Skeletal muscle tissue (tissue), 4 donors: Measurements from ENCODE around the gene ALG2. TPM values are rescaled to one million over a fixed set of nuclear protein-coding genes. Genes with fewer than 3 reads are reported as not detected.
A peak's percentile ranks its signal among the peaks of the same experiment; 100 is the strongest.

ENCODE experiments used
- H3K27ac ChIP-seq: one replicate; pipeline ENCODE4 v1.7.0; 2013; ENCODE audit warnings: mild to moderate bottlenecking, low read depth, low read length, inconsistent platforms
- H3K27me3 ChIP-seq, 3 donors: one replicate each; pipeline ENCODE4 v1.7.0; 2013; ENCODE audit warnings: low read length in 3 of 3; ENCODE audit not compliant: control insufficient read depth in 3 of 3, insufficient read depth in 3 of 3
- H3K36me3 ChIP-seq, 3 donors: one replicate each; pipeline ENCODE4 v1.7.0; 2013; ENCODE audit warnings: low read length in 3 of 3; ENCODE audit not compliant: control insufficient read depth in 3 of 3, insufficient read depth in 3 of 3
- H3K4me1 ChIP-seq, 3 donors: one replicate each; pipeline ENCODE4 v1.7.0; 2013; ENCODE audit warnings: low read length in 3 of 3, mild to moderate bottlenecking in 3 of 3; ENCODE audit not compliant: control insufficient read depth in 3 of 3, insufficient read depth in 3 of 3
- H3K4me3 ChIP-seq, 3 donors: one replicate each; pipeline ENCODE4 v1.7.0; 2013; ENCODE audit warnings: low read length in 3 of 3
- H3K9ac ChIP-seq, 3 donors: one replicate each; pipeline ENCODE4 v1.7.0; 2013; ENCODE audit warnings: low read length in 3 of 3, mild to moderate bottlenecking in 3 of 3, moderate library complexity in 2 of 3, low read depth in 1 of 3
- H3K9me3 ChIP-seq, 3 donors: one replicate each; pipeline ENCODE4 v1.7.0; 2013; ENCODE audit warnings: low read length in 3 of 3; ENCODE audit not compliant: control insufficient read depth in 3 of 3
- total RNA-seq: library from RNA; depleted of rRNA; stranded (reverse); fragments of >200 nt; gene quantifications from one replicate; pipeline ENCODE4 v1.2.3, GENCODE V29; 2014
- donor health status: Osteomylitis.

The ALG2 gene
- 39.7 TPM for total RNA-seq

GRCh38 chr9:99221621-99222415 is at the start of gene ALG2, which contains the start of gene SEC61B:
TSS of gene ALG2 (minus strand) at chr9:99221942. CDS start at chr9:99221894, 48 bp downstream.
TSS of gene SEC61B (plus strand) at chr9:99222282. CDS start at chr9:99222364, 82 bp downstream.
- Histone ChIP-seq H3K4me3 (peak within 1 kb of the TSS; percentile 93 to 97 (median 94)), H3K36me3 (peaks cover 7 to 21% (median 10%) of the 10 kb centered on the region in 3 donors), H3K27ac (peak within 1 kb of the TSS; percentile 96), H3K4me1 (peaks cover 38 to 58% (median 51%) of the 10 kb centered on the region in 3 donors), H3K9ac (peak within 1 kb of the TSS; percentile 97 to 100 (median 99)), H3K9me3 (no peaks in the 10 kb centered on the region), H3K27me3 (no peaks in the 10 kb centered on the region)

GRCh38 chr9:99270491-99270890 is 48.7 kb upstream of the ALG2 start:
- H3K9ac ChIP-seq: no peak overlapping the region
- peaks cover 7 to 9% (median 7%) of the 10 kb centered on the region in 3 donors for H3K4me1 ChIP-seq
- H3K36me3 ChIP-seq: no peaks in the 10 kb centered on the region
- H3K9me3 ChIP-seq: no peaks in the 10 kb centered on the region
- no peak overlapping the region for H3K4me3 ChIP-seq
- no peaks in the 10 kb centered on the region for H3K27me3 ChIP-seq
- H3K27ac ChIP-seq: no peak overlapping the region

GRCh38 chr9:99269416-99269815 is 47.7 kb upstream of the ALG2 start:
- H3K27me3 ChIP-seq: no peaks in the 10 kb centered on the region
- no peaks in the 10 kb centered on the region for H3K9me3 ChIP-seq
- peaks cover 7 to 9% (median 7%) of the 10 kb centered on the region in 3 donors for H3K4me1 ChIP-seq
- no peak overlapping the region for H3K27ac ChIP-seq
- no peak overlapping the region for H3K4me3 ChIP-seq
- H3K9ac ChIP-seq: no peak overlapping the region
- no peaks in the 10 kb centered on the region for H3K36me3 ChIP-seq

GRCh38 chr9:99266255-99267023 is 44.7 kb upstream of the ALG2 start:
- Histone ChIP-seq H3K9ac (peak overlapping the region in 1 of 3 donors; percentile 28), H3K27me3 (no peaks in the 10 kb centered on the region), H3K9me3 (no peaks in the 10 kb centered on the region), H3K4me3 (peak overlapping the region in 2 of 3 donors; percentile 34 to 51), H3K36me3 (no peaks in the 10 kb centered on the region), H3K4me1 (peaks cover 7 to 12% (median 9%) of the 10 kb centered on the region in 3 donors), H3K27ac (no peak overlapping the region)

GRCh38 chr9:99265691-99266090 is 43.9 kb upstream of the ALG2 start:
- H3K27me3 ChIP-seq: no peaks in the 10 kb centered on the region
- no peaks in the 10 kb centered on the region for H3K36me3 ChIP-seq
- H3K9me3 ChIP-seq: no peaks in the 10 kb centered on the region
- no peak overlapping the region for H3K4me3 ChIP-seq
- peaks cover 7 to 12% (median 9%) of the 10 kb centered on the region in 3 donors for H3K4me1 ChIP-seq
- no peak overlapping the region for H3K9ac ChIP-seq
- H3K27ac ChIP-seq: no peak overlapping the region

GRCh38 chr9:99264070-99264680 is 42.4 kb upstream of the ALG2 start:
- H3K4me1 ChIP-seq: peaks cover 16 to 24% (median 19%) of the 10 kb centered on the region in 3 donors
- H3K36me3 ChIP-seq: no peaks in the 10 kb centered on the region
- no peak overlapping the region for H3K27ac ChIP-seq
- H3K9me3 ChIP-seq: no peaks in the 10 kb centered on the region
- no peak overlapping the region for H3K4me3 ChIP-seq
- no peak overlapping the region for H3K9ac ChIP-seq
- H3K27me3 ChIP-seq: no peaks in the 10 kb centered on the region

- Histone ChIP-seq H3K4me1 (peaks cover 24 to 31% (median 27%) of the 10 kb centered on the region in 3 donors), H3K9ac (no peak overlapping the region), H3K27me3 (no peaks in the 10 kb centered on the region), H3K27ac (no peak overlapping the region), H3K9me3 (no peaks in the 10 kb centered on the region), H3K4me3 (no peak overlapping the region), H3K36me3 (no peaks in the 10 kb centered on the region)
These were observed 41.2 kb upstream of the ALG2 start for GRCh38 chr9:99262949-99263418.

- Histone ChIP-seq H3K4me1 (peaks cover 31 to 38% (median 35%) of the 10 kb centered on the region in 3 donors), H3K9me3 (no peaks in the 10 kb centered on the region), H3K27ac (peak overlapping the region; percentile 32), H3K36me3 (no peaks in the 10 kb centered on the region), H3K4me3 (no peak overlapping the region), H3K27me3 (no peaks in the 10 kb centered on the region), H3K9ac (no peak overlapping the region)
These were observed 40.2 kb upstream of the ALG2 start for GRCh38 chr9:99261923-99262322.

GRCh38 chr9:99259231-99259918 is 37.6 kb upstream of the ALG2 start:
- H3K27ac ChIP-seq: peak overlapping the region; percentile 90
- peak overlapping the region; percentile 81 to 86 (median 82) for H3K9ac ChIP-seq
- H3K36me3 ChIP-seq: no peaks in the 10 kb centered on the region
- H3K27me3 ChIP-seq: no peaks in the 10 kb centered on the region
- H3K4me3 ChIP-seq: peak overlapping the region; percentile 52 to 76 (median 67)
- peaks cover 26 to 48% (median 34%) of the 10 kb centered on the region in 3 donors for H3K4me1 ChIP-seq
- H3K9me3 ChIP-seq: no peaks in the 10 kb centered on the region
